ENCODE data around the gene OR51V1.

OR51V1 gene

DNA sequence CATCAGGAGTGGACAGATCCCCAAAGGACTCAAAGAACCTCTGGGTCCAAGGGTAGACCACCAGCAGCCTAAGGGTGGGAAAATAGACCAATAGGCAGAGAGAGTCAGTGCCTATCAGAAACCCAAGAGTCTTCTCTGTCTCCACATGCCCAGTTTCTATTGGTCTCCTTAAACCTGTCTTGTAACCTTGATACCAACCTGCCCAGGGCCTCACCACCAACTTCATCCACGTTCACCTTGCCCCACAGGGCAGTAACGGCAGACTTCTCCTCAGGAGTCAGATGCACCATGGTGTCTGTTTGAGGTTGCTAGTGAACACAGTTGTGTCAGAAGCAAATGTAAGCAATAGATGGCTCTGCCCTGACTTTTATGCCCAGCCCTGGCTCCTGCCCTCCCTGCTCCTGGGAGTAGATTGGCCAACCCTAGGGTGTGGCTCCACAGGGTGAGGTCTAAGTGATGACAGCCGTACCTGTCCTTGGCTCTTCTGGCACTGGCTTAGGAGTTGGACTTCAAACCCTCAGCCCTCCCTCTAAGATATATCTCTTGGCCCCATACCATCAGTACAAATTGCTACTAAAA lies 26.3 kb upstream of the OR51V1 start, which contains the start of gene HBB:
TSS of gene HBB (minus strand) at position 340 of the 579 bp plus-strand sequence. CDS start at position 290, 50 bp downstream.
- CTCF ChIA-PET, result no interaction called here
- POLR2A ChIA-PET (ENCODE audit: low non-redundant PET), result no interaction called here

DNA sequence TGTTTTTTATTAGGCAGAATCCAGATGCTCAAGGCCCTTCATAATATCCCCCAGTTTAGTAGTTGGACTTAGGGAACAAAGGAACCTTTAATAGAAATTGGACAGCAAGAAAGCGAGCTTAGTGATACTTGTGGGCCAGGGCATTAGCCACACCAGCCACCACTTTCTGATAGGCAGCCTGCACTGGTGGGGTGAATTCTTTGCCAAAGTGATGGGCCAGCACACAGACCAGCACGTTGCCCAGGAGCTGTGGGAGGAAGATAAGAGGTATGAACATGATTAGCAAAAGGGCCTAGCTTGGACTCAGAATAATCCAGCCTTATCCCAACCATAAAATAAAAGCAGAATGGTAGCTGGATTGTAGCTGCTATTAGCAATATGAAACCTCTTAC lies 25.0 kb upstream of the OR51V1 start:
- CTCF ChIA-PET, result no interaction called here

More for the DNA sequence above, 26.3 kb upstream of the OR51V1 start, which contains the start of gene HBB:
- no peak within 1 kb of the TSS for H3K27ac ChIP-seq
- DNase-seq (ENCODE audit: low spot score), result no peak
- TF ChIP-seq, protein P1, sequence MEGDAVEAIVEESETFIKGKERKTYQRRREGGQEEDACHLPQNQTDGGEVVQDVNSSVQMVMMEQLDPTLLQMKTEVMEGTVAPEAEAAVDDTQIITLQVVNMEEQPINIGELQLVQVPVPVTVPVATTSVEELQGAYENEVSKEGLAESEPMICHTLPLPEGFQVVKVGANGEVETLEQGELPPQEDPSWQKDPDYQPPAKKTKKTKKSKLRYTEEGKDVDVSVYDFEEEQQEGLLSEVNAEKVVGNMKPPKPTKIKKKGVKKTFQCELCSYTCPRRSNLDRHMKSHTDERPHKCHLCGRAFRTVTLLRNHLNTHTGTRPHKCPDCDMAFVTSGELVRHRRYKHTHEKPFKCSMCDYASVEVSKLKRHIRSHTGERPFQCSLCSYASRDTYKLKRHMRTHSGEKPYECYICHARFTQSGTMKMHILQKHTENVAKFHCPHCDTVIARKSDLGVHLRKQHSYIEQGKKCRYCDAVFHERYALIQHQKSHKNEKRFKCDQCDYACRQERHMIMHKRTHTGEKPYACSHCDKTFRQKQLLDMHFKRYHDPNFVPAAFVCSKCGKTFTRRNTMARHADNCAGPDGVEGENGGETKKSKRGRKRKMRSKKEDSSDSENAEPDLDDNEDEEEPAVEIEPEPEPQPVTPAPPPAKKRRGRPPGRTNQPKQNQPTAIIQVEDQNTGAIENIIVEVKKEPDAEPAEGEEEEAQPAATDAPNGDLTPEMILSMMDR (conservative IDR thresholded peaks at IDR 0.05; ENCODE audit: low read depth), result no peak

DNA sequence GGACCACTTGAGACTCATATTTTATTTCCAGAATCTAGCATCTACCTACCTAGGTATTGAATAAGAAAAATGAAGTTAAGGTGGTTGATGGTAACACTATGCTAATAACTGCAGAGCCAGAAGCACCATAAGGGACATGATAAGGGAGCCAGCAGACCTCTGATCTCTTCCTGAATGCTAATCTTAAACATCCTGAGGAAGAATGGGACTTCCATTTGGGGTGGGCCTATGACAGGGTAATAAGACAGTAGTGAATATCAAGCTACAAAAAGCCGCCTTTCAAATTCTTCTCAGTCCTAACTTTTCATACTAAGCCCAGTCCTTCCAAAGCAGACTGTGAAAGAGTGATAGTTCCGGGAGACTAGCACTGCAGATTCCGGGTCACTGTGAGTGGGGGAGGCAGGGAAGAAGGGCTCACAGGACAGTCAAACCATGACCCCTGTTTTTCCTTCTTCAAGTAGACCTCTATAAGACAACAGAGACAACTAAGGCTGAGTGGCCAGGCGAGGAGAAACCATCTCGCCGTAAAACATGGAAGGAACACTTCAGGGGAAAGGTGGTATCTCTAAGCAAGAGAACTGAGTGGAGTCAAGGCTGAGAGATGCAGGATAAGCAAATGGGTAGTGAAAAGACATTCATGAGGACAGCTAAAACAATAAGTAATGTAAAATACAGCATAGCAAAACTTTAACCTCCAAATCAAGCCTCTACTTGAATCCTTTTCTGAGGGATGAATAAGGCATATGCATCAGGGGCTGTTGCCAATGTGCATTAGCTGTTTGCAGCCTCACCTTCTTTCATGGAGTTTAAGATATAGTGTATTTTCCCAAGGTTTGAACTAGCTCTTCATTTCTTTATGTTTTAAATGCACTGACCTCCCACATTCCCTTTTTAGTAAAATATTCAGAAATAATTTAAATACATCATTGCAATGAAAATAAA lies 24.3 kb upstream of the OR51V1 start:
- ChIA-PET POLR2A (ENCODE audit: low non-redundant PET) (no interaction called here), CTCF (no interaction called here)
- no peak for DNase-seq (ENCODE audit: low spot score)
- TF ChIP-seq, protein P1 (conservative IDR thresholded peaks at IDR 0.05; ENCODE audit: low read depth), result no peak
- no peak overlapping the region for H3K27ac ChIP-seq

More for the DNA sequence above, 25.0 kb upstream of the OR51V1 start:
- POLR2A ChIA-PET (ENCODE audit: low non-redundant PET), result no interaction called here
- TF ChIP-seq, protein P1 (conservative IDR thresholded peaks at IDR 0.05; ENCODE audit: low read depth), result no peak
- no peak overlapping the region for H3K27ac ChIP-seq
- DNase-seq (ENCODE audit: low spot score), result no peak

DNA sequence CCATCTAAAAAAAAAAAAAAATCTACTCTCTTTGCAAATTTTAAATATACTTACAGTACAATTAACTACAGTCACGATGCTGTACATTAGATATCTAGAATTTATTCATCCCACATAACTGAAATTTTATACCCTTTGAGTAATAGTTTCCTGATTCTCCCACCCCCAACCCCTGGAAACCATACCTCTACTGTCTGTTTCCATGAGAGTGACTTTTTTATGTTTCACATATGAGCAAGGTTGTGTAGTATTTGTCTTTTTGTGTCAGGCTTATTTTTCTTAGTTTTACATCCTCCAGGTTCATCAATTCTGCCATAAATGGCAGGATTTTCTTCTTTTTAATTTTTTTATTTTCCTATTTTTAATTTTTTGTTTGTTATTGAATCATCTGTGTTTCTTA lies 23.2 kb upstream of the OR51V1 start:
- CTCF ChIA-PET, result no interaction called here
- TF ChIP-seq, protein P1 (conservative IDR thresholded peaks at IDR 0.05; ENCODE audit: low read depth), result no peak

DNA sequence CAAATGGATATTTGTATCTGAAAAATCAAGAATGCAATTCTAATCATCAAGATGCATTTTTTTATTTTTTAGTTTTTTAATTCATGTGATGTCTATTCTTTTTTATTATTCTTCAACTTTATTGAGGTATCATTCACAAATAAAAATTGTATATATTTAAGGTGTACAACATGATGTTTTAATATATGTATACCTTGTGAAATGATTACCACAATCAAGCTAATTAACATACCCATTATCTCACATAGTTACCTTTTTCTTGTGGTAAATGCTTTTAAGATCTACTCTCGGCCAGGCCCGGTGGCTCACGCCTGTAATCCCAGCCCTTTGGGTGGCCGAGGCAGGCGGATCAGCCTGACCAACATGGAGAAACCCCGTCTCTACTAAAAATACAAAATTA lies 22.7 kb upstream of the OR51V1 start:
- POLR2A ChIA-PET (ENCODE audit: low non-redundant PET), result interaction anchor here (0.7 kb wide), 1 partner anchor 302 kb away, joined by 3 read pairs; no protein-coding TSS in a partner anchor
- no peak overlapping the region for H3K27ac ChIP-seq
- no peak for DNase-seq (ENCODE audit: low spot score)
- CTCF ChIA-PET, result no interaction called here
- TF ChIP-seq, protein P1 (conservative IDR thresholded peaks at IDR 0.05; ENCODE audit: low read depth), result no peak

More for the DNA sequence above, 23.2 kb upstream of the OR51V1 start:
- no peak overlapping the region for H3K27ac ChIP-seq
- POLR2A ChIA-PET (ENCODE audit: low non-redundant PET), result interaction anchor here (0.7 kb wide), 1 partner anchor 302 kb away, joined by 3 read pairs; no protein-coding TSS in a partner anchor
- DNase-seq (ENCODE audit: low spot score), result no peak

DNA sequence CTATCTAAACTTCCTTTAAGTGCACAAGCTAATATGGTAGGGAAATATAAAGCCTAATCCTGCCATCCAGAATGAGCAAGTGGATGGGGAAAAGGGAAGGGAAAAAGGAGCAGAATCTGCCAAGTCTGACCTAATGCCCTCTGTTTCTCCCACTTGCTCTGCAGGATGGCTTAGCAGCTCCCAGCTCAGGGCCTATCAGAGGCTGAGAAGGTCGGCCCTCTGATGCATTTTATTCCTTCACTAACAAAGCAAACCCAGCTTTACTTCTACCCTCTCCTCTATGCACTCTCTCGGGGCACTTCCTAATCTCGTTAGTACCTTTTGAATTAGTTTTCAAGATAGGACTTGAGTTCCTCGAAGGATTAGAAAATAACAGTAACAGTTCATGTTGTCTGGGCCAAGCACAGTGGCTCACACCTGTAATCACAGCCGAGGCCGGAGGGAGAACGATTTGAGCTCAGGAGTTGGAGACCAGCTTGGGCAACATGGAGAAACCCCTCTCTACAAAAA lies 9.9 kb upstream of the OR51V1 start:
- TF ChIP-seq, protein P1 (conservative IDR thresholded peaks at IDR 0.05; ENCODE audit: low read depth), result no peak
- ChIA-PET POLR2A (ENCODE audit: low non-redundant PET) (no interaction called here), CTCF (interaction anchor here (0.7 kb wide), 1 partner anchor 454 kb away, joined by 3 read pairs; no protein-coding TSS in a partner anchor)
- DNase-seq (ENCODE audit: low spot score), result no peak
- no peak overlapping the region for H3K27ac ChIP-seq

Data from RWPE1 (cell line).